ENCODE results near the gene FHL1.

The FHL1 gene

GRCh38 chrX:136185401-136186022 is 38.2 kb downstream of the FHL1 start:
- TF ChIP-seq, protein P1, sequence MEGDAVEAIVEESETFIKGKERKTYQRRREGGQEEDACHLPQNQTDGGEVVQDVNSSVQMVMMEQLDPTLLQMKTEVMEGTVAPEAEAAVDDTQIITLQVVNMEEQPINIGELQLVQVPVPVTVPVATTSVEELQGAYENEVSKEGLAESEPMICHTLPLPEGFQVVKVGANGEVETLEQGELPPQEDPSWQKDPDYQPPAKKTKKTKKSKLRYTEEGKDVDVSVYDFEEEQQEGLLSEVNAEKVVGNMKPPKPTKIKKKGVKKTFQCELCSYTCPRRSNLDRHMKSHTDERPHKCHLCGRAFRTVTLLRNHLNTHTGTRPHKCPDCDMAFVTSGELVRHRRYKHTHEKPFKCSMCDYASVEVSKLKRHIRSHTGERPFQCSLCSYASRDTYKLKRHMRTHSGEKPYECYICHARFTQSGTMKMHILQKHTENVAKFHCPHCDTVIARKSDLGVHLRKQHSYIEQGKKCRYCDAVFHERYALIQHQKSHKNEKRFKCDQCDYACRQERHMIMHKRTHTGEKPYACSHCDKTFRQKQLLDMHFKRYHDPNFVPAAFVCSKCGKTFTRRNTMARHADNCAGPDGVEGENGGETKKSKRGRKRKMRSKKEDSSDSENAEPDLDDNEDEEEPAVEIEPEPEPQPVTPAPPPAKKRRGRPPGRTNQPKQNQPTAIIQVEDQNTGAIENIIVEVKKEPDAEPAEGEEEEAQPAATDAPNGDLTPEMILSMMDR (conservative IDR thresholded peaks at IDR 0.05; ENCODE audit: low read depth, low read length) = no peak
- H3K4me3 ChIP-seq (ENCODE audit: low read length) = peak overlapping the region; percentile 1
- DNase-seq (ENCODE audit: low read depth) = peak; percentile 72

- DNase-seq (ENCODE audit: low read depth) = no peak
- no peak overlapping the region for H3K4me3 ChIP-seq (ENCODE audit: low read length)
- TF ChIP-seq, protein P1 (conservative IDR thresholded peaks at IDR 0.05; ENCODE audit: low read depth, low read length) = no peak
These were observed 38.7 kb downstream of the FHL1 start for GRCh38 chrX:136186023-136186413.

DNA sequence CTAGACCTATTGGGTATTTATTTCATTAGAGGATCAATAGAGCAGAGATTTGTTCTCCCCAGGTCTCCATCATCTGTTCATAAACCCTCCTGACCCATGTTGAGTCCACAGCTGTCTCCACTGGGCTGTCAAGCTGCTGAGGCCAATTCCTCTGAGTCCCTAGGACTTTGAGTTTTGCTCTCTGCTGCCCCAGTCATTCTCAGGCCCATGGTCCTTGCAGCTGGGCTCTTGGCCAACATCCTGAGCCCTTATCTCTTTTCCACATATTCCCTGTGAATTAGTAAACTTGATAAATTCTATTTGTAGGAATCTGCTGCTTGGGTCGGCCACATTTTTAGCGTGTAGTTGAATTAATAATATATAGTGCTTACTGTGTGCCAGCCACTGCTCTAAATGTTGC is 41.9 kb downstream of the FHL1 start:
- TF ChIP-seq, protein P1 (conservative IDR thresholded peaks at IDR 0.05; ENCODE audit: low read depth, low read length) = no peak
- no peak overlapping the region for H3K4me3 ChIP-seq (ENCODE audit: low read length)
- DNase-seq (ENCODE audit: low read depth) = no peak

GRCh38 chrX:136190038-136190713 is 42.8 kb downstream of the FHL1 start:
- TF ChIP-seq, protein P1 (conservative IDR thresholded peaks at IDR 0.05; ENCODE audit: low read depth, low read length) = no peak
- H3K4me3 ChIP-seq (ENCODE audit: low read length) = no peak overlapping the region
- DNase-seq (ENCODE audit: low read depth) = no peak

GRCh38 chrX:136191171-136191570 is 43.8 kb downstream of the FHL1 start:
- no peak overlapping the region for H3K4me3 ChIP-seq (ENCODE audit: low read length)
- TF ChIP-seq, protein P1 (conservative IDR thresholded peaks at IDR 0.05; ENCODE audit: low read depth, low read length) = no peak
- DNase-seq (ENCODE audit: low read depth) = no peak

GRCh38 chrX:136192135-136192534 is 44.8 kb downstream of the FHL1 start:
- DNase-seq (ENCODE audit: low read depth) = no peak
- H3K4me3 ChIP-seq (ENCODE audit: low read length) = no peak overlapping the region
- TF ChIP-seq, protein P1 (conservative IDR thresholded peaks at IDR 0.05; ENCODE audit: low read depth, low read length) = no peak

DNA sequence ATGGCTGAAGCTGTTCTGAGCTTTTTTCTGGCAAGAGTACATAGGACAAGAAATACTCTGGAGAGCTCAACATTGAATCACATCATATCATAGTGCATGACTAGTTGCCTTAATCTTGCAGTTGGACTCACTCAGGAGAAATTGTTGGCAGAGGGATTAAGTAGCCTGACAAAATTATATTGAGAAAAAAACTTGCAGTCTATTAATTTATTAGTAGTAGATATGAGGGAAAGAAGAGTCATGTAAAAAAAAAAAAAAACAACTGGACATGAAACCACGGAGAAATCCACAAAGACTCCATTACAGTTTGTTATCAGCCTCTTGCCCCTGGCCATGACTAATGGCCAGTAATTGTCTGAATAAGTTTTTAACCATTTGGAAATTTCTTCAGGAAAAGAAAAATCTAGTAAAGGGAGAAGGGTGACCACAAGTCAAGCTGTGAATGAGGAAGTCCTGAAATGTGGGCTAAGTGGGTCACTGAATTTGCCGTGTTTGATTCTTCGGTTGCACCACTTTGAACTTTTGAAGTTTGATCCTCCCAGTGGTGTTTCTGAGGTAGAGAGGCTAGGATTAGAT is 45.6 kb downstream of the FHL1 start:
- no peak overlapping the region for H3K4me3 ChIP-seq (ENCODE audit: low read length)
- TF ChIP-seq, protein P1 (conservative IDR thresholded peaks at IDR 0.05; ENCODE audit: low read depth, low read length) = no peak
- DNase-seq (ENCODE audit: low read depth) = no peak
